Erythroblast (primary cell): ENCODE results near the gene ACADSB.

Source experiments
- DNase-seq, 2 experiments: peaks; one replicate each; lab custom pipeline; 2025; lab: John Stamatoyannopoulos, UW
- GATA1 ChIP-seq: IDR thresholded peaks from 2 replicates; pipeline ENCODE4 v1.6.1; 2011; ENCODE audit warnings: low read depth, mild to moderate bottlenecking, control low read depth, low read length, moderate library complexity
- POLR2A ChIP-seq: IDR thresholded peaks from 2 replicates; pipeline ENCODE4 v1.6.1; 2011; ENCODE audit warnings: mild to moderate bottlenecking, low read length

The ACADSB gene

GRCh38 chr10:123081896-123082295 lies 73.1 kb downstream of the ACADSB start:
- DNase-seq = no peak
- TF ChIP-seq GATA1 (no peak), POLR2A (no peak)

- no peak for DNase-seq
- TF ChIP-seq GATA1 = no peak
- no peak for TF ChIP-seq POLR2A
Observed at GRCh38 chr10:123083811-123084210, 75.0 kb downstream of the ACADSB start.

GRCh38 chr10:123086281-123086680 lies 77.5 kb downstream of the ACADSB start:
- no peak for DNase-seq
- no peak for TF ChIP-seq GATA1
- TF ChIP-seq POLR2A = no peak

GRCh38 chr10:123087348-123087747 lies 78.5 kb downstream of the ACADSB start:
- TF ChIP-seq GATA1 = no peak
- TF ChIP-seq POLR2A = no peak
- DNase-seq = no peak

- no peak for TF ChIP-seq POLR2A
- no peak for TF ChIP-seq GATA1
- no peak for DNase-seq
Observed at GRCh38 chr10:123087786-123088185, 79.0 kb downstream of the ACADSB start.

GRCh38 chr10:123092635-123093414 lies 84.0 kb downstream of the ACADSB start:
- DNase-seq = no peak
- TF ChIP-seq GATA1 = no peak

GRCh38 chr10:123093489-123093888 lies 84.7 kb downstream of the ACADSB start:
- TF ChIP-seq POLR2A = no peak
- no peak for TF ChIP-seq GATA1
- no peak for DNase-seq

- no peak for TF ChIP-seq GATA1
- no peak for TF ChIP-seq POLR2A
Observed at GRCh38 chr10:123096452-123096851, 87.6 kb downstream of the ACADSB start.

GRCh38 chr10:123097039-123097438 lies 88.2 kb downstream of the ACADSB start:
- TF ChIP-seq GATA1 = no peak
- TF ChIP-seq POLR2A = no peak
- DNase-seq = no peak

More at GRCh38 chr10:123096452-123096851, 87.6 kb downstream of the ACADSB start:
- no peak for DNase-seq

GRCh38 chr10:123100030-123100762 lies 91.4 kb downstream of the ACADSB start:
- no peak for DNase-seq
- no peak for TF ChIP-seq GATA1
- no peak for TF ChIP-seq POLR2A

GRCh38 chr10:123101872-123102271 lies 93.1 kb downstream of the ACADSB start:
- TF ChIP-seq GATA1 (no peak), POLR2A (no peak)
- no peak for DNase-seq

GRCh38 chr10:123102673-123103072 lies 93.9 kb downstream of the ACADSB start:
- TF ChIP-seq POLR2A (no peak), GATA1 (no peak)
- DNase-seq = no peak

GRCh38 chr10:123103944-123104343 lies 95.1 kb downstream of the ACADSB start:
- DNase-seq = no peak
- TF ChIP-seq POLR2A (no peak), GATA1 (no peak)
